Keratinocyte (primary cell): ENCODE data around the gene PIK3AP1. TPM values are rescaled to one million over a fixed set of nuclear protein-coding genes. Genes with fewer than 3 reads are reported as not detected.

ENCODE experiments used
- DNase-seq: peaks from one replicate; pipeline ENCODE4 v3.0.0-alpha.2; 2011; ENCODE audit warnings: low read depth, missing footprints, low spot score
- FAIRE-seq: peaks from 2 replicates; lab custom pipeline; 2011; peaks lifted over from hg19 to GRCh38; lab: Jason Lieb, UNC
- H2AFZ ChIP-seq: 2 replicates; pipeline ENCODE4 v1.6.0; 2012; ENCODE audit warnings: low read length, control low read depth, inconsistent platforms; ENCODE audit not compliant: control insufficient read depth
- H3K27ac ChIP-seq: 2 replicates; pipeline ENCODE4 v1.5.1; 2011; ENCODE audit warnings: low read length; ENCODE audit not compliant: control insufficient read depth, insufficient read depth
- H3K27me3 ChIP-seq: 3 replicates; pipeline ENCODE4 v1.6.0; 2011; ENCODE audit warnings: low read length; ENCODE audit not compliant: control insufficient read depth, insufficient read depth; ENCODE audit errors: extremely low read depth
- H3K36me3 ChIP-seq, 2 experiments: 2 replicates in 1 of 2; 3 replicates in 1 of 2; pipeline ENCODE4 v1.5.1; 2011; ENCODE audit warnings: low read length in 2 of 2, mild to moderate bottlenecking in 1 of 2; ENCODE audit not compliant: control insufficient read depth in 2 of 2, insufficient read depth in 2 of 2; ENCODE audit errors: extremely low read depth in 1 of 2
- H3K4me1 ChIP-seq: 3 replicates; pipeline ENCODE4 v1.5.1; 2011; ENCODE audit warnings: low read length; ENCODE audit not compliant: control insufficient read depth, insufficient read depth; ENCODE audit errors: extremely low read depth
- H3K4me2 ChIP-seq: 3 replicates; pipeline ENCODE4 v1.6.0; 2011; ENCODE audit warnings: low read depth, low read length; ENCODE audit not compliant: control insufficient read depth, insufficient read depth; ENCODE audit errors: extremely low read depth
- H3K4me3 ChIP-seq, 3 experiments: fragments of 200-600 bp in 1 of 3; sonication (generic) in 1 of 3; 2 replicates in 2 of 3; 3 replicates in 1 of 3; pipeline ENCODE4 v1.5.1; 2011 to 2016; ENCODE audit warnings: low read length in 3 of 3, mild to moderate bottlenecking in 3 of 3, control low read depth in 2 of 3, inconsistent platforms in 1 of 3, low read depth in 1 of 3, mixed read lengths in 1 of 3, mixed run types in 1 of 3, moderate library complexity in 1 of 3; ENCODE audit not compliant: control insufficient read depth in 2 of 3, insufficient read depth in 2 of 3; ENCODE audit errors: extremely low read depth in 1 of 3
- H3K79me2 ChIP-seq: 2 replicates; pipeline ENCODE4 v1.6.0; 2012; ENCODE audit warnings: low read length; ENCODE audit not compliant: control insufficient read depth, insufficient read depth
- H3K9ac ChIP-seq: 3 replicates; pipeline ENCODE4 v1.6.0; 2011; ENCODE audit warnings: low read length; ENCODE audit not compliant: control insufficient read depth, insufficient read depth; ENCODE audit errors: extremely low read depth
- H3K9me1 ChIP-seq: 3 replicates; pipeline ENCODE4 v1.6.0; 2011; ENCODE audit warnings: low read length; ENCODE audit not compliant: control insufficient read depth, insufficient read depth; ENCODE audit errors: extremely low read depth
- H3K9me3 ChIP-seq: 2 replicates; pipeline ENCODE4 v1.5.1; 2012; ENCODE audit warnings: low read depth, low read length; ENCODE audit not compliant: control insufficient read depth
- H4K20me1 ChIP-seq: 3 replicates; pipeline ENCODE4 v1.6.0; 2011; ENCODE audit warnings: low read length; ENCODE audit not compliant: control insufficient read depth, insufficient read depth; ENCODE audit errors: extremely low read depth
- EZH2 ChIP-seq: IDR thresholded peaks from one replicate; pipeline ENCODE4 v1.6.1; 2012; ENCODE audit warnings: inconsistent platforms, mild to moderate bottlenecking, low read length, moderate library complexity
- dilution Hi-C: fragments of 300-500 bp; cut with MboI; formaldehyde crosslinking; loops from one replicate; pipeline ENCODE4 v1.7.0; 2020; ENCODE audit warnings: low sequenced_read_pairs; ENCODE audit not compliant: extremely low pct_ligation_motif_present
- polyA plus RNA-seq, 5 experiments: library from polyadenylated mRNA; depleted of rRNA in 3 of 5; stranded (reverse) in 3 of 5; stranded (forward) in 1 of 5; unstranded in 1 of 5; fragments of >200 nt; gene quantifications; 1 replicate in 1 of 5; 2 replicates in 3 of 5; 3 replicates in 1 of 5; pipeline versions ENCODE4 v1.2.1 to v1.2.3, GENCODE V29; 2011 to 2012; ENCODE audit warnings: missing spikeins in 2 of 5, low read depth in 1 of 5, low replicate concordance in 1 of 5
- TF ChIP-seq, protein P1 (sequence below), 3 experiments: IDR thresholded peaks in 1 of 3; conservative IDR thresholded peaks in 1 of 3; optimal IDR thresholded peaks in 1 of 3; 2 replicates in 2 of 3; 3 replicates in 1 of 3; pipeline versions ENCODE3 to v1.5.1; 2011; ENCODE audit warnings: low read length in 3 of 3, mild to moderate bottlenecking in 3 of 3, moderate library complexity in 2 of 3, control low read depth in 1 of 3, inconsistent platforms in 1 of 3; ENCODE audit not compliant: insufficient read depth in 2 of 3; ENCODE audit errors: extremely low read depth in 1 of 3

The PIK3AP1 gene
- polyA plus RNA-seq, 1 donor (not counting 4 experiments of a cell fraction or from before 2014, with no cell fraction given): not detected

DNA sequence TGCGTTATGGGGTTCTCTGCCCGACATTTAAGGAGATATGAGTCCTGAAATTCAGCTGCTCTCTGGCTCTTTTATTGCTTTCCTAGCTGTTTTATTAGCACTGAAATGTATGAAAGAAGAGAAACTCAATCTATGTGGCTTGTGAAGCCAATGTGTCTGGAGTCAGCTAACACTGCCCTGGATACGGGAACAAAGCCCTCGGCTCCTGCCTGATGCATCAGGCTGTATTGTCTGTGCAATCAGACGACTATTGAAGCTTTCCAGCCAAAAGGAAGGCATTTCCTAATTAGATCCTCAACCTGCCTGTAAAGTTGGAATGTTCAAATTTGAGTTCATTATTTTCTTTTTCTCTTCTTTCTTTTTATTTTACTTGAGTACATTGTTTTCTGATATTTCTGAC, 111.5 kb downstream of the PIK3AP1 start:
- H2AFZ ChIP-seq: no peak overlapping the region
- no peaks in the 10 kb centered on the region for H3K79me2 ChIP-seq
- peaks cover 11% of the 10 kb centered on the region for H3K27me3 ChIP-seq
- FAIRE-seq (no peak), DNase-seq (no peak)
- dilution Hi-C loops: no loop called here
- no peaks in the 10 kb centered on the region for H3K9me1 ChIP-seq
- H3K9me3 ChIP-seq: no peaks in the 10 kb centered on the region
- H3K9ac ChIP-seq: no peak overlapping the region
- no peak overlapping the region for H3K27ac ChIP-seq
- H3K4me1 ChIP-seq: no peaks in the 10 kb centered on the region
- H3K4me2 ChIP-seq: no peak overlapping the region
- H3K4me3 ChIP-seq: no peak overlapping the region
- no peaks in the 10 kb centered on the region for H4K20me1 ChIP-seq
- TF ChIP-seq EZH2: no peak
- TF ChIP-seq, protein P1, sequence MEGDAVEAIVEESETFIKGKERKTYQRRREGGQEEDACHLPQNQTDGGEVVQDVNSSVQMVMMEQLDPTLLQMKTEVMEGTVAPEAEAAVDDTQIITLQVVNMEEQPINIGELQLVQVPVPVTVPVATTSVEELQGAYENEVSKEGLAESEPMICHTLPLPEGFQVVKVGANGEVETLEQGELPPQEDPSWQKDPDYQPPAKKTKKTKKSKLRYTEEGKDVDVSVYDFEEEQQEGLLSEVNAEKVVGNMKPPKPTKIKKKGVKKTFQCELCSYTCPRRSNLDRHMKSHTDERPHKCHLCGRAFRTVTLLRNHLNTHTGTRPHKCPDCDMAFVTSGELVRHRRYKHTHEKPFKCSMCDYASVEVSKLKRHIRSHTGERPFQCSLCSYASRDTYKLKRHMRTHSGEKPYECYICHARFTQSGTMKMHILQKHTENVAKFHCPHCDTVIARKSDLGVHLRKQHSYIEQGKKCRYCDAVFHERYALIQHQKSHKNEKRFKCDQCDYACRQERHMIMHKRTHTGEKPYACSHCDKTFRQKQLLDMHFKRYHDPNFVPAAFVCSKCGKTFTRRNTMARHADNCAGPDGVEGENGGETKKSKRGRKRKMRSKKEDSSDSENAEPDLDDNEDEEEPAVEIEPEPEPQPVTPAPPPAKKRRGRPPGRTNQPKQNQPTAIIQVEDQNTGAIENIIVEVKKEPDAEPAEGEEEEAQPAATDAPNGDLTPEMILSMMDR (optimal IDR thresholded peaks at IDR 0.05 in 1 of 3, IDR thresholded peaks at IDR 0.05 in 1 of 3, conservative IDR thresholded peaks at IDR 0.05 in 1 of 3; ENCODE audit: extremely low read depth in 1 of 3, insufficient read depth in 2 of 3, low read length in 3 of 3): no peak
- H3K36me3 ChIP-seq: no peaks in the 10 kb centered on the region

- no peak for FAIRE-seq
- no peak overlapping the region for H3K4me2 ChIP-seq
Observed at GRCh38 chr10:96608262-96608661, 112.1 kb downstream of the PIK3AP1 start.

More at GRCh38 chr10:96608262-96608661, 112.1 kb downstream of the PIK3AP1 start:
- Histone ChIP-seq H3K79me2 (no peaks in the 10 kb centered on the region), H3K4me3 (no peak overlapping the region), H3K9ac (no peak overlapping the region), H3K9me3 (no peaks in the 10 kb centered on the region), H3K36me3 (no peaks in the 10 kb centered on the region), H3K27me3 (peaks cover 11% of the 10 kb centered on the region), H2AFZ (no peak overlapping the region), H3K27ac (no peak overlapping the region), H3K4me1 (no peaks in the 10 kb centered on the region), H3K9me1 (no peaks in the 10 kb centered on the region), H4K20me1 (no peaks in the 10 kb centered on the region)
- TF ChIP-seq EZH2: no peak
- TF ChIP-seq, protein P1 (optimal IDR thresholded peaks at IDR 0.05 in 1 of 3, IDR thresholded peaks at IDR 0.05 in 1 of 3, conservative IDR thresholded peaks at IDR 0.05 in 1 of 3; ENCODE audit: extremely low read depth in 1 of 3, insufficient read depth in 2 of 3, low read length in 3 of 3): no peak
- dilution Hi-C loops: no loop called here
- DNase-seq: no peak
